WTC11 (cell line): ENCODE results near the gene SMYD3. TPM values are rescaled to one million over a fixed set of nuclear protein-coding genes. Genes with fewer than 3 reads are reported as not detected.

Source experiments
- ATAC-seq: fragments of 200-7000 bp; cut with Tn5 transposase; 2 replicates; pipeline ENCODE4 v1.10.0; 2021; ENCODE audit warnings: mild to moderate bottlenecking, moderate library complexity
- CTCF ChIA-PET: fragments of 300-600 bp; sonication (Branson Sonifier 250); formaldehyde crosslinking; loops from one replicate; lab custom pipeline; 2021; ENCODE audit warnings: antibody characterized with exemption; lab: Charles Lee
- POLR2A ChIA-PET: fragments of 350-600 bp; sonication (Branson Sonifier 250); formaldehyde crosslinking; loops from one replicate; lab custom pipeline; 2021; ENCODE audit warnings: antibody characterized with exemption; lab: Charles Lee
- DNase-seq: peaks from one replicate; pipeline ENCODE4 v3.0.0; 2021; ENCODE audit warnings: low spot score
- H3K27ac Mint-ChIP-seq: 2 replicates; pipeline ENCODE4 v1.8.0; 2021; ENCODE audit warnings: mixed read lengths
- H3K27me3 Mint-ChIP-seq: 2 replicates; pipeline ENCODE4 v1.8.0; 2021; ENCODE audit warnings: low read depth, mild to moderate bottlenecking, moderate library complexity, mixed read lengths
- H3K36me3 Mint-ChIP-seq: 2 replicates; pipeline ENCODE4 v1.8.0; 2021; ENCODE audit warnings: mixed read lengths
- H3K4me1 Mint-ChIP-seq: 2 replicates; pipeline ENCODE4 v1.8.0; 2022; ENCODE audit warnings: mixed read lengths
- H3K4me3 Mint-ChIP-seq: 2 replicates; pipeline ENCODE4 v1.8.0; 2021; ENCODE audit warnings: mild to moderate bottlenecking, moderate library complexity, mixed read lengths
- H3K9me3 Mint-ChIP-seq: 2 replicates; pipeline ENCODE4 v1.8.0; 2021; ENCODE audit warnings: mixed read lengths
- CBFB ChIP-seq: sonication (generic); formaldehyde crosslinking; IDR thresholded peaks from 2 replicates; pipeline ENCODE4 v1.8.1; 2022; ENCODE audit warnings: mild to moderate bottlenecking, low read depth, missing genetic modification reagents
- CDX4 ChIP-seq: fragments of 250-450 bp; sonication (Bioruptor Pico); IDR thresholded peaks from 2 replicates; pipeline ENCODE4 v1.9.0; 2021; ENCODE audit warnings: moderate library complexity, mild to moderate bottlenecking, inconsistent platforms, borderline replicate concordance
- ELF4 ChIP-seq: sonication (generic); formaldehyde crosslinking; IDR thresholded peaks from 2 replicates; pipeline ENCODE4 v1.8.1; 2022; ENCODE audit warnings: low read depth, mild to moderate bottlenecking, moderate library complexity, missing genetic modification reagents
- ETV6 ChIP-seq: sonication (generic); formaldehyde crosslinking; IDR thresholded peaks from 2 replicates; pipeline ENCODE4 v1.8.1; 2022; ENCODE audit warnings: mild to moderate bottlenecking, missing genetic modification reagents
- FOXP4 ChIP-seq: sonication (generic); formaldehyde crosslinking; IDR thresholded peaks from 2 replicates; pipeline ENCODE4 v1.8.0; 2022; ENCODE audit warnings: mild to moderate bottlenecking, missing genetic modification reagents
- JUN ChIP-seq: sonication (generic); formaldehyde crosslinking; IDR thresholded peaks from 2 replicates; pipeline ENCODE4 v1.8.0; 2023; ENCODE audit warnings: mild to moderate bottlenecking, missing genetic modification reagents
- KAT7 ChIP-seq: sonication (generic); formaldehyde crosslinking; IDR thresholded peaks from 2 replicates; pipeline ENCODE4 v1.8.1; 2023; ENCODE audit warnings: missing genetic modification reagents, mild to moderate bottlenecking, borderline replicate concordance
- NFE2L1 ChIP-seq: sonication (generic); formaldehyde crosslinking; IDR thresholded peaks from 2 replicates; pipeline ENCODE4 v1.8.1; 2023; ENCODE audit warnings: missing genetic modification reagents
- NR2C2 ChIP-seq: sonication (generic); formaldehyde crosslinking; IDR thresholded peaks from 2 replicates; pipeline ENCODE4 v1.8.0; 2022; ENCODE audit warnings: mild to moderate bottlenecking, missing genetic modification reagents
- OVOL2 ChIP-seq: fragments of 250-450 bp; sonication (Bioruptor Pico); IDR thresholded peaks from 2 replicates; pipeline ENCODE4 v1.9.0; 2021; ENCODE audit warnings: mild to moderate bottlenecking, borderline replicate concordance
- RELA ChIP-seq: sonication (generic); formaldehyde crosslinking; IDR thresholded peaks from 2 replicates; pipeline ENCODE4 v1.8.1; 2022; ENCODE audit warnings: missing genetic modification reagents, mild to moderate bottlenecking, borderline replicate concordance
- ZNF121 ChIP-seq: sonication (generic); formaldehyde crosslinking; IDR thresholded peaks from 2 replicates; pipeline ENCODE4 v1.8.0; 2023; ENCODE audit warnings: missing genetic modification reagents
- ZNF281 ChIP-seq: sonication (generic); formaldehyde crosslinking; IDR thresholded peaks from 2 replicates; pipeline ENCODE4 v1.8.0; 2023; ENCODE audit warnings: mild to moderate bottlenecking, missing genetic modification reagents
- total RNA-seq: library from RNA; stranded (reverse); gene quantifications from 3 replicates; pipeline ENCODE4 v1.2.3, GENCODE V29; 2021
- TF ChIP-seq, protein P1 (sequence below): sonication (generic); formaldehyde crosslinking; IDR thresholded peaks from 2 replicates; pipeline ENCODE4 v1.8.1; 2023; ENCODE audit warnings: mild to moderate bottlenecking, missing genetic modification reagents
- TF ChIP-seq, protein P2 (sequence below): sonication (generic); formaldehyde crosslinking; IDR thresholded peaks from 2 replicates; pipeline ENCODE4 v1.8.1; 2023; ENCODE audit warnings: mild to moderate bottlenecking, missing genetic modification reagents, borderline replicate concordance

SMYD3 gene
- total RNA-seq, 1 experiment from 2014 or later = 21.4 TPM

DNA sequence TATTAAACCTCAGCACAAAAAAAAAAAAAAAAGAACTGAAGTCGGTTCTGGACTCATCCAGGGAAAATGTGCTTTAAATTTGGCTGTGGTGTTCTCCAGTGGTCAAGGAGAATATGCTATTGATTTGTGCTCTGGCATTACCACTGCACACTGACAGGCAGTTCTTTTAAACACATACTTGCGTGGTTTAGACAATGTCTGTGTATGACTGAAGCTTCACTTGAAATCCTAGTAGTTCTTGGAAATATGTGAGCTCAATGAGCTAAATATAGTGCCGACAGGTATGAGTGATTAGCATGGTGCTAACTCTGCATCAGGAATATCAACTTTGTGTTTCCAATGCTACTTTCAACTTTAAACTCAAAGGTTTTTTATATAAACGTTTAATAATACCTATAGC, 415.6 kb downstream of the SMYD3 start (continued):
- no peak for TF ChIP-seq FOXP4 (CRISPR knock-in tag)
- no peak for TF ChIP-seq ELF4 (CRISPR knock-in tag)
- no peak for TF ChIP-seq KAT7 (CRISPR knock-in tag)

DNA sequence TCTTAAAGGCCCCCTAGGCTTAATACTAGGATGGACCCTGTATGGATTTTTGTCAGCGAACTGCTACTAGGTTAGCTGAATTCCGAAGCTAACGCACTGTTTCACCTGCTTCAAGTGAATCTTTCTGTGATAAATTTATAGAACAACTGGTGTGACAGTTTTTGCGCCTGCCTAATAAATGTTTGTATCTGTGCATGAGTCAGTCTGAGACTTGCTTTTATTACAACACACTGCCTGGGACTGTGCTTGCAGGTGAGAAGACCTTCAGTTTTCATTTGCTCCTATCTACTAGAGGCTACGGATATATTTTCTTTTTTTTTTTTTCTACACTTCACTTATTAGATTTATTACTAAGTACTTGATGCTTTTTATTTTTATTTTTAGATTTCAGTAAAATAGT, 420.9 kb downstream of the SMYD3 start:
- peaks cover 3% of the 10 kb centered on the region for H3K4me1 Mint-ChIP-seq
- TF ChIP-seq JUN (CRISPR knock-in tag) (no peak), ELF4 (CRISPR knock-in tag) (no peak), CBFB (no peak), ETV6 (no peak)
- TF ChIP-seq, protein P1, sequence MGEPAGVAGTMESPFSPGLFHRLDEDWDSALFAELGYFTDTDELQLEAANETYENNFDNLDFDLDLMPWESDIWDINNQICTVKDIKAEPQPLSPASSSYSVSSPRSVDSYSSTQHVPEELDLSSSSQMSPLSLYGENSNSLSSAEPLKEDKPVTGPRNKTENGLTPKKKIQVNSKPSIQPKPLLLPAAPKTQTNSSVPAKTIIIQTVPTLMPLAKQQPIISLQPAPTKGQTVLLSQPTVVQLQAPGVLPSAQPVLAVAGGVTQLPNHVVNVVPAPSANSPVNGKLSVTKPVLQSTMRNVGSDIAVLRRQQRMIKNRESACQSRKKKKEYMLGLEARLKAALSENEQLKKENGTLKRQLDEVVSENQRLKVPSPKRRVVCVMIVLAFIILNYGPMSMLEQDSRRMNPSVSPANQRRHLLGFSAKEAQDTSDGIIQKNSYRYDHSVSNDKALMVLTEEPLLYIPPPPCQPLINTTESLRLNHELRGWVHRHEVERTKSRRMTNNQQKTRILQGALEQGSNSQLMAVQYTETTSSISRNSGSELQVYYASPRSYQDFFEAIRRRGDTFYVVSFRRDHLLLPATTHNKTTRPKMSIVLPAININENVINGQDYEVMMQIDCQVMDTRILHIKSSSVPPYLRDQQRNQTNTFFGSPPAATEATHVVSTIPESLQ (CRISPR knock-in tag) = no peak
- H3K4me3 Mint-ChIP-seq = no peak overlapping the region
- ATAC-seq = no peak
- POLR2A ChIA-PET = no interaction called here
- H3K27me3 Mint-ChIP-seq = no peaks in the 10 kb centered on the region
- H3K9me3 Mint-ChIP-seq = peaks cover 24% of the 10 kb centered on the region
- DNase-seq = no peak
- H3K27ac Mint-ChIP-seq = no peak overlapping the region
- CTCF ChIA-PET = no interaction called here
- peaks cover 18% of the 10 kb centered on the region for H3K36me3 Mint-ChIP-seq

GRCh38 chr1:246083416-246083815, 423.7 kb downstream of the SMYD3 start:
- H3K4me3 Mint-ChIP-seq = no peak overlapping the region
- TF ChIP-seq ZNF121 (CRISPR knock-in tag) = no peak
- TF ChIP-seq, all 79 proteins: peak for 0
- H3K27me3 Mint-ChIP-seq = no peaks in the 10 kb centered on the region
- H3K9me3 Mint-ChIP-seq = peaks cover 30% of the 10 kb centered on the region
- DNase-seq = no peak
- H3K27ac Mint-ChIP-seq = no peak overlapping the region
- ATAC-seq = no peak
- CTCF ChIA-PET = no interaction called here
- peaks cover 3% of the 10 kb centered on the region for H3K4me1 Mint-ChIP-seq
- POLR2A ChIA-PET = no interaction called here
- peaks cover 22% of the 10 kb centered on the region for H3K36me3 Mint-ChIP-seq

DNA sequence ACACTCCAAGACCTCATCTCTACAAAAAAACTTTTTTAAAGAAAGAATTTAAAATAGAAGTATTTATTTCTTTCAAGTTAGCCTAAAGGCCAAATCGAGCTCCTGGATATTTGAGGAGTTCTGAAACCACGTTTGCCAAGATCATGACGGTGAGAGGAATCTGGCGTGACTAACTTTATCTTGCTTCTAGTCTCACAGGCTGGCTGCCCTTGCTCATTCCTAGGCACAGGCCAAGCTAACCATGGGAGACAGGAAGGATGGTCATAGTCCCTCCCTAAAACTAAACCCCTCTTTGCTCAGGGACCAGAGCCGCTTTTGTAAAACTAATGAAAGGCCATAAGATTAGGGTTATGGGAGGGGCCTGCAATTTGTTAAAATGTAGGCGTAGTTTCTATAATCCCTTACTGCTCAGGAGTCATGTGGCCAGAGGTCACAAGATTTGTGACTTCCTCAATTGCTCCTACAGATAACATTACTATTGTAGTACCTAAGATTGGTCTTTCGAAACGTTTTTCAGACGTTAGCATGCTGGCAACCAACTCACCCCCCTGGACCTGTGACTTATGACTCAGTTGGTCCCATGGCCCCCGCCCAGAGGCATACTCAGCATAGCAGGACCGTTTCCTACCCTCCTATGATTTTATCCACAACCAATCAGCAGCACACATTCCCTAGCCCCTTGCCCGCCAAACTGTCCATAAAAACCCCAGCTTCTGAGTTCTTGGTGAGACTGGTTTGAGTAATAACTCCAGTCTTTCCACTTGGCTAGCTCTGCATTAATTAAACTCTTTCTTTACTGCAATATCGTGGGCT, 425.0 kb downstream of the SMYD3 start:
- peaks cover 22% of the 10 kb centered on the region for H3K36me3 Mint-ChIP-seq
- no peak for DNase-seq
- peaks cover 26% of the 10 kb centered on the region for H3K9me3 Mint-ChIP-seq
- H3K4me3 Mint-ChIP-seq = no peak overlapping the region
- CTCF ChIA-PET = interaction anchor here (1.1 kb wide), 1 partner anchor 9 kb away, joined by 3 read pairs; no protein-coding TSS in a partner anchor
- no peak for ATAC-seq
- H3K27me3 Mint-ChIP-seq = no peaks in the 10 kb centered on the region
- H3K27ac Mint-ChIP-seq = no peak overlapping the region
- POLR2A ChIA-PET = no interaction called here
- peaks cover 5% of the 10 kb centered on the region for H3K4me1 Mint-ChIP-seq
- TF ChIP-seq RELA (CRISPR knock-in tag) (no peak), NR2C2 (CRISPR knock-in tag) (no peak), JUN (CRISPR knock-in tag) (no peak), CDX4 (CRISPR knock-in tag) (no peak), ZNF281 (CRISPR knock-in tag) (no peak), FOXP4 (CRISPR knock-in tag) (no peak), NFE2L1 (CRISPR knock-in tag) (no peak), OVOL2 (CRISPR knock-in tag) (no peak)
- TF ChIP-seq, protein P2, sequence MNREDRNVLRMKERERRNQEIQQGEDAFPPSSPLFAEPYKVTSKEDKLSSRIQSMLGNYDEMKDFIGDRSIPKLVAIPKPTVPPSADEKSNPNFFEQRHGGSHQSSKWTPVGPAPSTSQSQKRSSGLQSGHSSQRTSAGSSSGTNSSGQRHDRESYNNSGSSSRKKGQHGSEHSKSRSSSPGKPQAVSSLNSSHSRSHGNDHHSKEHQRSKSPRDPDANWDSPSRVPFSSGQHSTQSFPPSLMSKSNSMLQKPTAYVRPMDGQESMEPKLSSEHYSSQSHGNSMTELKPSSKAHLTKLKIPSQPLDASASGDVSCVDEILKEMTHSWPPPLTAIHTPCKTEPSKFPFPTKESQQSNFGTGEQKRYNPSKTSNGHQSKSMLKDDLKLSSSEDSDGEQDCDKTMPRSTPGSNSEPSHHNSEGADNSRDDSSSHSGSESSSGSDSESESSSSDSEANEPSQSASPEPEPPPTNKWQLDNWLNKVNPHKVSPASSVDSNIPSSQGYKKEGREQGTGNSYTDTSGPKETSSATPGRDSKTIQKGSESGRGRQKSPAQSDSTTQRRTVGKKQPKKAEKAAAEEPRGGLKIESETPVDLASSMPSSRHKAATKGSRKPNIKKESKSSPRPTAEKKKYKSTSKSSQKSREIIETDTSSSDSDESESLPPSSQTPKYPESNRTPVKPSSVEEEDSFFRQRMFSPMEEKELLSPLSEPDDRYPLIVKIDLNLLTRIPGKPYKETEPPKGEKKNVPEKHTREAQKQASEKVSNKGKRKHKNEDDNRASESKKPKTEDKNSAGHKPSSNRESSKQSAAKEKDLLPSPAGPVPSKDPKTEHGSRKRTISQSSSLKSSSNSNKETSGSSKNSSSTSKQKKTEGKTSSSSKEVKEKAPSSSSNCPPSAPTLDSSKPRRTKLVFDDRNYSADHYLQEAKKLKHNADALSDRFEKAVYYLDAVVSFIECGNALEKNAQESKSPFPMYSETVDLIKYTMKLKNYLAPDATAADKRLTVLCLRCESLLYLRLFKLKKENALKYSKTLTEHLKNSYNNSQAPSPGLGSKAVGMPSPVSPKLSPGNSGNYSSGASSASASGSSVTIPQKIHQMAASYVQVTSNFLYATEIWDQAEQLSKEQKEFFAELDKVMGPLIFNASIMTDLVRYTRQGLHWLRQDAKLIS = no peak
